Measurements from ENCODE around the gene MGME1.
A peak's percentile ranks its signal among the peaks of the same experiment; 100 is the strongest.

Gene MGME1

GRCh38 chr20:18031050-18031449 lies 62.2 kb downstream of the MGME1 start:
- H3K4me3 ChIP-seq (replicated peaks; ENCODE audit: low read depth, low read length), result no peak overlapping the region
- no peak for TF ChIP-seq CTCF (IDR thresholded peaks at IDR 0.05; ENCODE audit: low read length, missing control alignments)

GRCh38 chr20:18031888-18032509 lies 63.2 kb downstream of the MGME1 start:
- no peak overlapping the region for H3K4me3 ChIP-seq (replicated peaks; ENCODE audit: low read depth, low read length)
- no peak for TF ChIP-seq CTCF (IDR thresholded peaks at IDR 0.05; ENCODE audit: low read length, missing control alignments)
- DNase-seq (ENCODE audit: low read depth), result no peak

More at GRCh38 chr20:18031050-18031449, 62.2 kb downstream of the MGME1 start:
- DNase-seq (ENCODE audit: low read depth), result no peak

GRCh38 chr20:18032977-18033892 lies 64.4 kb downstream of the MGME1 start:
- peak; percentile 17 for TF ChIP-seq CTCF (IDR thresholded peaks at IDR 0.05; ENCODE audit: low read length, missing control alignments)
- H3K4me3 ChIP-seq (replicated peaks; ENCODE audit: low read depth, low read length), result no peak overlapping the region
- no peak for DNase-seq (ENCODE audit: low read depth)

- DNase-seq (ENCODE audit: low read depth), result no peak
- no peak overlapping the region for H3K4me3 ChIP-seq (replicated peaks; ENCODE audit: low read depth, low read length)
- no peak for TF ChIP-seq CTCF (IDR thresholded peaks at IDR 0.05; ENCODE audit: low read length, missing control alignments)
Measured at GRCh38 chr20:18034039-18034438, 65.2 kb downstream of the MGME1 start.

GRCh38 chr20:18039063-18039462 lies 70.2 kb downstream of the MGME1 start:
- H3K4me3 ChIP-seq (replicated peaks; ENCODE audit: low read depth, low read length), result no peak overlapping the region
- no peak for TF ChIP-seq CTCF (IDR thresholded peaks at IDR 0.05; ENCODE audit: low read length, missing control alignments)
- DNase-seq (ENCODE audit: low read depth), result no peak

All from fibroblast of pulmonary artery (primary cell).